ENCODE results near the gene TXNL4A.

TXNL4A gene

DNA sequence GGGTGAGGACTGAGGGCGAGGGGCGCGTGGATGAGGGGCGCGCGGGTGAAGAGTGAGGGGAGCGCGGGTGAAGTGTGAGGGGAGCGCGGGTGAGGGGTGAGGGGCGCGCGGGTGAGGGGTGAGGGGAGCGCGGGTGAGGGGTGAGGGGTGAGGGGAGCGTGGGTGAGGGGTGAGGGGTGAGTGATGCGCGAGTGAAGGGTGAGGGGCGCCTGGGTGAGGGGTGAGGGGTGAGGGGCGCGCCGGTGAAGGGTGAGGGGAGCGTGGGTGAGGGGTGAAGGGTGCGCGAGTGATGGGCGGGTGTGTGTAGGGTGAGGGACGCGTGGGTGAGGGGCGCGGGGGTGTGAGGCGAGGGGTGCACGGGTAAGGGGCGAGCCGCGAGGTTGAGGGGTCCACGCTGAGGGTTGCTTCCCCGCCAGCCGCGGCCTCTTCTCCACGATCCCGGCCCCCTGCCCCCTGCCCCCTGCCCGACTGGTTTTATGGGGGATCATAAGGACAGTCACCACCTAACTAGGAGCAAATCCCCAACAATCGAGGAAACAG is 35.8 kb downstream of the TXNL4A start:
- peak overlapping the region; percentile 76 for H3K4me3 ChIP-seq (ENCODE audit: low read depth, low read length)

DNA sequence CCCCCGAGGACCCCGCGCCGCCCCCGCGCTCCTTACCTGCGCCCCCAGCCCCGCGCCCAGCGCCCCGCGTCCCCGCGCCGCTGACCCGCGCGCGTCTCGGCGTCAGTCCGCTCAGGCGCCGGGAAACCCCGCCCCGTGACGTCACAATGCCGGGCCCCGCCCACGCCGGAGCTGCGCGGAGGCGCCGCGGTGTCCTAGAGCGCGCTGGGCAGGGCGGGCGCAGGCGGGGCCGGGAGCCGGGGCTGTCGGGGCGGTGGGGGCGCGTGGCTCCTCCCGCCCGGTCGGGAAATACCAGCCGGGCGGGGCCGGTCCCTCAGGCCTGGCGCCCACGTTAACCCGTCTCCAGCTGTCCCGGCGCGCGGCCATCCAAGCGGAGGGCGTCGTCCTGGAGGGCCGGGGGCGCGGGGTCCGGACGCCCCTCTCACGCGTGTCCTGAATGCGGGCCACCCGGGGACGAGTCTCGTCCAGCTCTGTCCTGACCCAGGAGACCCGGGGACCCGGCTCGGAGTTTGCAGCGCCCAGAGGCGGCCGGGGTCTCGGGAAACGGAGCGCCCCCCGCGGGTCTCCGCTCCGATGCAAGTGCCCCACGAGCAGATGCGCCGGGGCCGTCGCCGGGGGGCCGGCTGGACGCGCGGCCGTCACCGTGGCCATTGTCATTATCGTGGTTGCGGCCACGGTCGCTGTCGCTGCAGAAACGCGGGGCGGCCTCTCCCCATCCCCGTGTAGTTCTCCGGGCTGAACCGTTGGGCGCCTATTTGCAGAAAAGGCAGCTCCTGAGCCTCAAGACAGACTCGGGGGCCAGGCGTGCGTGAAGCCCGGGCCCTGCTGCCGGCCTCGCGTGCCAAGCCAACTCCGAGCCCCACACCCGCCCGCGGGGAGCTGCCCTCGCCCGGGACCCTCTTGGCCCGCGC is 36.6 kb downstream of the TXNL4A start, which contains the start of gene SLC66A2:
TSS of gene SLC66A2 (minus strand) at position 109 of the 911 bp plus-strand sequence. CDS start 727 bp downstream, outside the sequence.
- peak; percentile 44 for DNase-seq (ENCODE audit: low read depth)
- H3K4me3 ChIP-seq (ENCODE audit: low read depth, low read length) = peak within 1 kb of the TSS; percentile 76

More for the DNA sequence above, 35.8 kb downstream of the TXNL4A start:
- no peak for DNase-seq (ENCODE audit: low read depth)

DNA sequence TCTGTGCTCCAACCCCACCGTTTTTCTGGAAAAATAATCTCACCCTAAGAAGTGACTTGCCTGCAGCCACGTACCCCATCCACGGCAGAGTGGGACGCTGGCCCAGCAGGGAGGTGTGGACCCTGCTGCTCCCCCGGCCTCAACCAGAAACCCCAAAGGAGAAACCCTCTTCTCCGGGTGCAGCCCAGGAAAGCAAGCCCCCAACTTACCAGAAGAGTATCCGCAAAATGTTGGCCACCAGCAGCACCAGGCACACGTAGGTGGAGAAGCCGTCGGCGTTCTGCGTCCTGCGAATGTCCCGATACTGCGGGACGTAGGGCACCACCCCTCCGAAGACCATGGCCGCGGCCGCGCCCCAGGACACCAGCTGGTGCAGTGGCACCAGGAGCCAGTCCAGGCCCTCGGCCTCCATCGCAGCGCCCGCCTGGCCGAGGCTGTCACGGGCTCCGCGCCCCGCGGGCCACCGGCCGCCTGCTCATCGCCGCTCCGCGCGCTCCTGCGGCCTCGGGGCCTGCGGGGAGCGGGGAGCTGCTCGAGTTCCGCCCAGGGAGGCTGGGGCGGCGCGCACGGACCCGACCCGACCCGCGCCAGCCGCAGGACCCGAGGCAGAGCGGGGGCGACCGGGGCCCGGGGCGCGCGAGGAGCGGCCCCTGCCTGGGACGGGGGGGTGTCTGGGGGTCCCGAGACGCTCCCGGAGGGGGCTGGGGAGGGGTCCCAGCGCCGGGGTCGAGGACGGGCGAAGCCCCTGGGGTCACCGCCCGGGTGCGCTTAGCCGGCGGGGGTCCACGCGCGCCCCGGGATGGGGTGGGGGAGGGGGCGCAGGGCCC is 37.6 kb downstream of the TXNL4A start:
- DNase-seq (ENCODE audit: low read depth) = no peak
- H3K4me3 ChIP-seq (ENCODE audit: low read depth, low read length) = peak overlapping the region; percentile 76

DNA sequence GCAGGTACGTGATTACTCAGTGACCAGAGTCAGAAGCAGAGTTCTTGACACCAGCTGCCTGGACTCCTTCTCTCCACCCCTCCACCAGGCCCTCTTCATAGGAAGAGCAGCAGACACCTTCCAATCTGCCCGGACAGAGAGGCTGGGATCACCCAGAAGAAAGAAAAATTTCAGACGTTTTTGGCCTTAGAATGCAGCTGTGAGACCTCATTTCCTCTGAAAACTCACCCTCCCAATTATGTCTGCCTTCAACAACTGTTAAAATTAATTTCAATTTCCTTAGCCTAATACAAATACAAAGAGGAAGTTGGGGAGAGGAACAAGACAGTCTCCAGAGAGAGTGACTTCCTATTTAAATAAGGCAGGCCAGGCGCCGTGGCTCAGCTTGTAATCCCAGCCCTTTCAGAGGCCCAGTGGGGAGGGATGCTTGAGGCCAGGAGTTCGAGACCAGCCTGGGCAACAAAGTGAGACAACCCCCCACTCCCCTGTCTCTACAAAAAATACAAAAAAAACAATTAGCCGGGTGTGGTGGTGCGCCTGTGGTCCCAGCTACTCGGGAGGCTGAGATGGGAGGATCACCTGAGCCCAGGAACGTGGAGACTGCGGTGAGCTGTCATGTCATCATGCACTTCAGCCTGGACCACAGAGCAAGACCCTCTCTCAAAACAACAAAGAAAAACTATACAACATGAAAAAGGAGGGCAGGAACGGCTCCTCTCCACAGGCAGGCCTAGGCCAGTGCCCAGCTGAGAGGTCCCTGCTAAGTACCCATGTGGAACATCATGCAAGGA is 38.5 kb downstream of the TXNL4A start:
- H3K4me3 ChIP-seq (ENCODE audit: low read depth, low read length) = peak overlapping the region; percentile 76
- DNase-seq (ENCODE audit: low read depth) = no peak

- no peak for DNase-seq (ENCODE audit: low read depth)
Observed at GRCh38 chr18:79948719-79949411, 39.5 kb downstream of the TXNL4A start.

DNA sequence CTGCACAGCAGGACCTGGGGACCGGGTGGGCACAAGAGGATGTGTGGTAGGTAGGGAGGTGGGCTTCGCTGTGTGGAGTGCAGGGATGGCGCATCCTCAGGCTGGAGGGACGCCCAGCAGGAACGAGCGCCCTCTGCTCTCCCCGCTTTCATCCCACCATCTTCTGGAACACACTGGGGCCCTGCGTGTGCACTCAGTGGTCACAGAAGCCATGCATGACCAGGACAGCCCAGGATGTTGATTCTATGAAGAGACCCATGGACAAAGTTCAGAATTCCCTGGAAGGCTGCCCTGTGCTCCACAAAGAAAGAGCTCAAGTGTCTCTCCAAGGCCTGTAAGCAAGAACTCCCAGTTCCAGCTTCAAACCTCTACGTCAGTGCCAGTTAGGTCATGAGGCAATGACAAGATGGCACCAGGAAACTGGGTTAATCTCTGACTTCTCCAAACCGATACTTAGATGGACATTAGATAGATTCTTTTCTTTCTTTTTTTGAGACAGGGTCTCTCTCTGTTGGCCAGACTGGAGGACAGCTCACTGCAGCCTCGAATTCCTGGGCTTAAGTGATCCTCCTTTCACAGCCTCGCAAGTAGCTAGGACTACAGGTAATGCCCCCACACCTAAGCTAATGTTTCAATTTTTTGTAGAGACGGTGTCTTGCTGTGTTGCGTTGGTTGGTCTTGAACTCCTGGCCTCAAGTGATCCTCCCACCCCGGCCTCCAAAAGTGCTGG is 40.3 kb downstream of the TXNL4A start:
- DNase-seq (ENCODE audit: low read depth) = no peak
- no peak overlapping the region for H3K4me3 ChIP-seq (ENCODE audit: low read depth, low read length)

More at GRCh38 chr18:79948719-79949411, 39.5 kb downstream of the TXNL4A start:
- no peak overlapping the region for H3K4me3 ChIP-seq (ENCODE audit: low read depth, low read length)

DNA sequence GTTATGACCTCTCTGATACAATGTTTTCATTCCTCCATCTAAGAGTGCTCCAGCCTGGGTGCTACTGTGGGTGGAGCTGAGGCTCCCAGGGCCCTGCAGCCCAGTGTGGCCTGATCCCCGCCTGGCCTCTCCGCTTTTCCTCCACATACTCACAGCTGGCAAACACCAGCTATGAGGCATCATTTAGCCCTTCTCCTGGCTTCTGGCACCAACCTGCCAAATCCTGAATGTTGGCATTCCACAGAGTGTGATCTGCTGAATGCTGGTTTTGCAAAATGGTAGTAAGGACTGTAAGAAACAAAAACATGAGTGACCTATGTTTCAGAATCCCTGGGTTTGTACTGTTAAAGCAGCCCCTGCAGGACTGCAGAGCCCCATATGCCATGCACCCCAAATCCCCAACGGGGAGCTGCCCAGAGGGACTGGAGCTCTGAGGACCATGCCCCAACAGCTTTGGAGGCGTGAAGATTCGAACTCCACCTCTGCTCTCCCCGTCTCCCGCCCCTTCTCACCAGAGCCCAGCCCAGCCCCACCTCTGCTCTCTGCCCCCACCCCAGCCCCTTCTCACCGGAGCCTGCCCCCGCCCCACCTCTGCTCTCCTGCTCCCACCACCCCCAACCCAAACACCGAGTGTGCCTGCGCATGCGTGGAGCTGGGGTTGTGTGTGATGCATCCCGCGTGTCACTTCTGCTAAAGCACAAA is 41.2 kb downstream of the TXNL4A start:
- no peak overlapping the region for H3K4me3 ChIP-seq (ENCODE audit: low read depth, low read length)
- DNase-seq (ENCODE audit: low read depth) = no peak

DNA sequence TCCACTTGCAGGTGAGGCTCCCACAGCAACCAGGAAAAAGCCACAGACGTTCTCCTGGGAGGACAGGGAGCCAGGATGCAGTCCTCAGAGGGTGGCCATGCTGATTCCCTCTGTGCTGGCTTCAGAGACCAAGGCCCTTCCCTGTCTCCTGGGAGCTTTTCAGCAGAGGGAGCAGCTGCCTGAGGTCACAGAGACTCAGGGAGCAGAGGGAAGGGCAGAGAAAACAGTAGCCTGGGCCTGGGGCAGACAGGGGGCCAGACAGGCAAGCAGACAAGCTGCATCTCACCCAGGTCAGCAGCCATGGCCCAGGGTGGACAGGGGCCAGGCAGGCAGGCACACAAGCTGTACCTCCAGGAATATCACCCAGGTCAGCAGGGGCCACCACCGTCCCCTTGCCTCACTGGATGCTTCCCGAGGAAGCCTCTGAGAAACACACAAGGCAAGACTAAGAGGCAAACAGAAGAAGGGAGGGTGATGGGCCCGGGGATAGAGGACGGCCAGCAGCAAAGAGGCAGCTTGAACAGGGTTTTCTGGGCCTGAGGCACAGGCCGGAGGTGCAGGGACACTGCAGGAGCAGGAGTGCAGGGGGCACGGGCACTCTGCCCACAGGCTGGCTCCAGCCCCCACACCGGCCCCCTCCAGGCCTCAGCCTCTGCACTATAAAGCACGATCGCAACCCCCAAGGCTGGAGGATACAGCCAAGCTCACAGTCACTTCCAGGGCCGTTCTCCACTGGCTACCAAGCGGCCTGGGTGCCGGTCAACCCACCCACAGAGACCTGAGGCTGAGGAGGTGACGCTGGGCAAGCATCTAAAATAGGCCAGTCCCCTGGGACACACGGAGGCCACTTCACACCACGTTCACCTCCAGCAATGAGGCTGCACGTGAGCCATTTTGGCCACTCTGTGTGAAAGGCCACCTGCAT is 43.0 kb downstream of the TXNL4A start:
- no peak for DNase-seq (ENCODE audit: low read depth)
- H3K4me3 ChIP-seq (ENCODE audit: low read depth, low read length) = no peak overlapping the region

- no peak for DNase-seq (ENCODE audit: low read depth)
- no peak overlapping the region for H3K4me3 ChIP-seq (ENCODE audit: low read depth, low read length)
Observed at GRCh38 chr18:79944746-79945117, 43.6 kb downstream of the TXNL4A start.

DNA sequence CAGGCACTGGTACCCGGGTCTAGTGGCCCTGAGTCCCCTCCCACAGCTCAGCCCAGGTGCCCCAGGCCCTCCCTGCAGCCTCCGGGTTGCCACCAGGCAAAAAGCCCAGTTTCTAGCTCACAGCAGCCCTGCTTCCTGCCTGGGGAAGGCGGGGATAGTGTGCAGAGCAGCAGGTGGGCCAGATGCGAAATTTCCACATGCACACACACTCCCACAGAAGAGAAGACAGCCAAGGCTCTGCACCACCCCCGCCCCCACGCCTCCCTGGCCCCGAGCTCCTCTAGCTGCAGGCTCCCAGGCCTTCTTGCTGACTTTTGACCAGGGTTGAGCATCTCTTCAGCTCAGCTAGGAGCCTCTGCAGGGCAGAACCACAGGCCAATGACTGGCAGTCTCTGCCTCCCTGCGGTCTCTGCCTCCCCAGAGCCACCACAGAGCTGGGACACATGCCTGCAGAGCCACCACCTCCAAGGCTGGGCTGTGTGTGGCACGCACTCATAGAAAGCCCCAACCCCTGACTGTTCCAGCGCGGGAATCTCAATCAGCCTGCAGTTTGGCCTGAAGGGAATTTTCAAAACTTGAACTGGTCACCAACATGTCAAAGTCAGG is 44.1 kb downstream of the TXNL4A start:
- DNase-seq (ENCODE audit: low read depth) = no peak
- no peak overlapping the region for H3K4me3 ChIP-seq (ENCODE audit: low read depth, low read length)

DNA sequence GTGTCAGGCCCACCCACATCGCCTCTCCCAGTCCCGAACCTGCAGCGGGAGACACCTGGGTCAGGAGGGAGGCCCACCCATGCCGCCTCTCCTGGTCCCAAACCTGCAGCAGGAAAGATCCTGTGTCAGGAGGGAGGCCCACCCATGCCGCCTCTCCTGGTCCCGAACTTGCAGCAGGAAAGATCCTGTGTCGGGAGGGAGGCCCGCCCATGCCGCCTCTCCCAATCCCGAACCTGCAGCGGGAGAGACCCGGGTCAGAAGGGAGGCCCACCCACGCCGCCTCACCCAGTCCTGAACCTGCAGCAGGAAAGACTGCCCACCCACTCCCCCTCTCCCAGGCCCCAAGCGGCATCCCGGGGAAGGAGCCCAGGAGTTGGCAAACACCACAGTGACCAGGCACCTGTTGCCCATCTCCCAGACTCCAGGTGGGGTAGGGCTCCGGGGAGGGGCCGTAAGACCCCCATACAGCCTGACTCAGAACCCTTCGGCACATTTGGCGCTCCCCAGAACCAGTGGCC is 44.7 kb downstream of the TXNL4A start:
- H3K4me3 ChIP-seq (ENCODE audit: low read depth, low read length) = no peak overlapping the region

DNA sequence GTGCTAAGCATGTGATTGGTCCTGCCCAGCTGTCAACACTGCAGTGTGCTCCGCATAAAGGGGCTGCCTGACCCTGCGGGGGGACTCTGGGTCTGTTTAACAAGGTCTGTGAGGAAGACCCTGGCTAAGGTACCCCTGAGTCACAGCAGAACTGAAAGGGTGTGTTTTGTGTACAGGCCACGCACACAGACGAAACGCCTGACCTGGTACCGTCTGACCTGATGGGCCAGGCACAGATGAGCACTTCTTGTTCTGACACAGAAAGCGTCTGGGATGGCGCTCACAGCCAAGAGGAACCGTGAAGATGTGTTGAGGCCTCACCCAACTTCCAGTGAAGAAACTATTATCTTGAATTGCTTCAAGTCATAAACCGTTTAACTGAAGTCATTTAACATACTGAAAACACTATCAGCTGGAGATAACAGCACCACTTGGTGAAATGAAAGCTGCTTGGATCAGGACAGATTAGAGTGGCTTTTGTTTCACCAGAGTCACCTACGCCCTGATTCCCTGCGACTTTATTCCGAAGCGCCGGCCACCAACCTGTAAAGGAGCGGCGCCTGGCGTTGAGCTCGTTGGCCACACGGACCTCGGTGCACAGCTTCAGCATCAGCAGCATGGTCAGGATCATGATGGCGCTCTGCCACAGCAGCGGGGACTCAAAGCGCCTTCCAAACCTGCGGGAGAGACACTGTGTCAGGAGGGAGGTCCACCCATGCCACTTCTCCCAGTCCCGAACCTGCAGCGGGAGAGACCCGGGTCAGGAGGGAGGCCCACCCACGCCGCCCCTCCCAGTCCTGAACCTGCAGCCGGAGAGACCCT is 45.4 kb downstream of the TXNL4A start:
- H3K4me3 ChIP-seq (ENCODE audit: low read depth, low read length) = no peak overlapping the region
- no peak for DNase-seq (ENCODE audit: low read depth)

More for the DNA sequence above, 44.7 kb downstream of the TXNL4A start:
- DNase-seq (ENCODE audit: low read depth) = no peak

GRCh38 chr18:79942211-79942610 is 46.2 kb downstream of the TXNL4A start:
- no peak for DNase-seq (ENCODE audit: low read depth)
- H3K4me3 ChIP-seq (ENCODE audit: low read depth, low read length) = no peak overlapping the region

DNA sequence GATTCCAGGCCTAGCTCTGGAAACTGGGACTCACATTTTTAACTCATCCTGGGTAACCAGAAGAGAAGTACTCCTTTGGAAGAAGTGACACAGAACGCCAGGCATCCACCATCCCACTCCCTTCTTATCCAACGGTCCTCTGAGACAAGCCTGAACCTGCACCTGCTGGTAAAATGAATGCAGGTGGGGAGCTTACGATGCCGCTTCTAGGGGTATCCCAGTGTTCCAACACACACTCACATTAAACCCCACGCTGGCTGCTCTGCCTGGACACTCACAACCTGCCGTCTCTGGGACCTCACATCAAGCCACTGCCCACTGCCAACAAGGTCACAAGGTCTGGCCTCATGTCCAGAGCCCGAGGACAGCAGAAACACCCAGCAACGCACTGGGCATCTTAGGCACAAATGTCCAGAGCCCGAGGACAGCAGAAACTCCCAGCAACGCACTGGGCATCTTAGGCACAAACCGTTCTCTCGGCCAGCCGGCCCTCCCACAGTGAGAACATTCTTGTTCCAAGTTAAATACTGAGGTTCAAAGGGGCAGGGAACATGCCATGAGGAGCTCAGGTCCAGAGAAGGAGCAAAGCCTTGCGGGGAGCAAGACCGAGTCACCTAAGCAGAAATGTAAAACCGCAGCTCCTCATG is 46.8 kb downstream of the TXNL4A start:
- no peak overlapping the region for H3K4me3 ChIP-seq (ENCODE audit: low read depth, low read length)
- no peak for DNase-seq (ENCODE audit: low read depth)

Data from skeletal muscle cell (primary cell).